Pancreas (tissue), 10 donors: ENCODE results near the gene TMEM143. TPM values are rescaled to one million over a fixed set of nuclear protein-coding genes. Genes with fewer than 3 reads are reported as not detected.

Source experiments
- ATAC-seq, 4 donors: fragments of 200-7000 bp; cut with Tn5 transposase; one replicate each; pipeline versions ENCODE4 v1.8.0 to v1.9.1; 2020; ENCODE audit warnings: mild to moderate bottlenecking in 4 of 4, moderate library complexity in 4 of 4
- DNase-seq, 6 donors: peaks; one replicate each; pipeline ENCODE4 v3.0.0-alpha.2; 2020
- FAIRE-seq: peaks from 2 replicates; lab custom pipeline; 2012; peaks lifted over from hg19 to GRCh38; lab: Jason Lieb, UNC
- H3K27ac ChIP-seq, 4 donors: fragments of 200-600 bp; sonication (generic); 1 replicate in 3 of 4; 2 replicates in 1 of 4; pipeline versions ENCODE4 v1.5.0 to v1.8.0; 2020
- H3K27me3 ChIP-seq, 4 donors: fragments of 200-600 bp; one replicate each; pipeline ENCODE4 v1.8.0; 2021
- H3K36me3 ChIP-seq, 3 donors: fragments of 200-600 bp; sonication (generic) in 1 of 3; one replicate each; pipeline versions ENCODE4 v1.5.0 to v1.8.0; 2020 to 2021
- H3K4me1 ChIP-seq, 3 donors: fragments of 200-600 bp; one replicate each; pipeline ENCODE4 v1.8.0; 2021
- H3K4me3 ChIP-seq, 4 donors: fragments of 200-600 bp; sonication (generic) in 2 of 4; one replicate each; pipeline versions ENCODE4 v1.5.0 to v1.8.0; 2020 to 2021
- H3K9me3 ChIP-seq, 4 donors: fragments of 200-600 bp; one replicate each; pipeline ENCODE4 v1.8.0; 2021
- CTCF ChIP-seq, 4 donors: fragments of 200-600 bp; sonication (generic) in 3 of 4; IDR thresholded peaks; one replicate each; pipeline versions ENCODE4 v1.5.0 to v1.8.0; 2021; ENCODE audit warnings: antibody characterized with exemption in 4 of 4
- WGBS, 2 donors: extraction: QIAGEN DNeasy Blood & Tissue Kit; methylation state at CpG; one replicate each; pipeline ENCODE4 v1.1.7; 2013; 5-methylcytosine and 5-hydroxymethylcytosine counted together
- intact Hi-C, 3 donors: fragments of 100-400 bp; cut with DNase I; formaldehyde crosslinking; loops; one replicate each; pipeline versions ENCODE4 v1.11.1 to v1.14.2; 2022
- polyA plus RNA-seq, 2 donors: library from polyadenylated mRNA; stranded (reverse); fragments of 200-250 nt; gene quantifications; one replicate each; pipeline ENCODE4 v1.2.3, GENCODE V29; 2013
- total RNA-seq, 6 donors: library from RNA; stranded (reverse); fragmentation: NEBNext Ultra II Directional in 4 of 6; extraction: Animal tissue kit (Norgen Biotek cat#: 25700) in 4 of 6; gene quantifications; one replicate each; pipeline versions ENCODE4 v1.2.1 to v1.2.4, GENCODE V29; 2021 to 2023
- donor health status: healthy with polysubstance abuse.
- donor health status: DM: no; HTN: no; CAD: no; lungs with moderate emphysema.
- donor health status: DM: no; HTN: no; CAD: no.
- donor health status: control.
- donor health status: control.
- donor health status: Bipolar disorder and iron deficiency.
- donor health status: DM: yes; HTN: yes; CAD: no.
- donor health status: DM: no; HTN: no; CAD: no.
- donor health status: DM: no; HTN: no; CAD: no.
- donor health status: DM: yes; HTN: yes; CAD: no.

Gene TMEM143
- total and polyA plus RNA-seq, 8 donors: 3.3 to 11.2 (median 5.1) TPM

DNA sequence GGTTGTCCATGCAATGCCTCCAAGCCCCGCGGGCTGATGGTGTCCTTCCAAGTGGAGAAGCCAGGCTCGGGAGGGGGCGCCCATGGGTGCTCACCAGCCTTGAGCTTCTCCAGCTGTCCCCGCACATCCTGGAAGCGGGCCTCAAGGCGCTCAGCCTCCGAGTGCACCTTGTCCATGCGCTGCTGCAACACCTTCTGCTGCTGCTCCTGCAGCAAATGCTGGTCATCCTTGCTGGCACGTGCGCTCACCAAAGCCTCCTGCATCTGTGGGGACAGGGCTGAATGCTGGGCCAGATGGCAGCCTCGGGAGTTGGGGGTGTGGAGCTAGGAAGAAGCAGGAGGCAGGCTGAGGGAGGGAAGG lies 61.2 kb downstream of the TMEM143 start:
- DNase-seq (no peak), FAIRE-seq (no peak)

GRCh38 chr19:48301886-48302599 lies 61.7 kb downstream of the TMEM143 start:
- intact Hi-C loops: no loop called here
- DNase-seq (no peak), ATAC-seq (no peak), FAIRE-seq (no peak)
- no peak overlapping the region for H3K4me3 ChIP-seq
- no peak for TF ChIP-seq CTCF (IDR thresholded peaks at IDR 0.05)
- no peaks in the 10 kb centered on the region for H3K27me3 ChIP-seq
- H3K9me3 ChIP-seq: no peaks in the 10 kb centered on the region
- no peak overlapping the region for H3K27ac ChIP-seq
- 58 to 70% methylated on average over 1 of the region's 1 CpG for WGBS, 2 donors
- no peaks in the 10 kb centered on the region for H3K4me1 ChIP-seq
- no peaks in the 10 kb centered on the region for H3K36me3 ChIP-seq

More for the DNA sequence above, 61.2 kb downstream of the TMEM143 start:
- WGBS, 2 donors: 81 to 90% methylated on average over 12 of the region's 12 CpGs
- Histone ChIP-seq H3K27ac (no peak overlapping the region), H3K36me3 (no peaks in the 10 kb centered on the region), H3K4me1 (no peaks in the 10 kb centered on the region), H3K4me3 (no peak overlapping the region), H3K9me3 (no peaks in the 10 kb centered on the region), H3K27me3 (no peaks in the 10 kb centered on the region)
- no peak for TF ChIP-seq CTCF (IDR thresholded peaks at IDR 0.05)
- no peak for ATAC-seq
- intact Hi-C loops: no loop called here

DNA sequence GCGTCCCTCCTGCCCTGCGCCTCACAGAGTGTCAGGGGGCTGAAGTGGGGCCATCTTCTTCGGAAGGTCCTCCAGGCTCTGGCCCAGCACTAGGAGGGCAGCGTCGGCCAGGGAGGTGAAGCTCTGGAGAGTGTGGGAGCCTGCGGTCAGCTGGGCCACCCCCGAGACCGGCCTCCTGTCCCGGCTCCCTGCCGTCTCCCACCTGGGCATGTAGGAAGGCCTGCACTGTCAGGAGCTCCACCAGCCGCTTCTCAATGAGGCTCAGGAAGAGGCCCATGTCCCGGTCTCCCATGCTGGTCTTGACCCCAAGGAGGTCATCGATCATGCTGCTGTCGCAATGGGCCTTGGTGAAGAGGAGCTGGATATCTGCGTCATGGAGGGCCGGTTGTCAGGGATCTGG lies 65.8 kb downstream of the TMEM143 start:
- 83 to 89% methylated on average over 16 of the region's 16 CpGs for WGBS, 2 donors
- intact Hi-C loops: no loop called here
- ATAC-seq: no peak

GRCh38 chr19:48296963-48297734 lies 66.6 kb downstream of the TMEM143 start:
- TF ChIP-seq CTCF (IDR thresholded peaks at IDR 0.05): no peak
- FAIRE-seq (no peak), ATAC-seq (no peak), DNase-seq (peak in 1 of 6 donors; percentile 49)
- no peaks in the 10 kb centered on the region for H3K36me3 ChIP-seq
- WGBS, 2 donors: 73 to 76% methylated on average over 39 to 42 of the region's 42 CpGs
- intact Hi-C loops: no loop called here
- H3K4me1 ChIP-seq: no peaks in the 10 kb centered on the region
- H3K27ac ChIP-seq: no peak overlapping the region
- no peaks in the 10 kb centered on the region for H3K9me3 ChIP-seq
- H3K4me3 ChIP-seq: no peak overlapping the region
- no peaks in the 10 kb centered on the region for H3K27me3 ChIP-seq

More for the DNA sequence above, 65.8 kb downstream of the TMEM143 start:
- FAIRE-seq (no peak), DNase-seq (no peak)
- H3K27ac ChIP-seq: no peak overlapping the region
- no peaks in the 10 kb centered on the region for H3K27me3 ChIP-seq
- H3K4me1 ChIP-seq: no peaks in the 10 kb centered on the region
- no peak for TF ChIP-seq CTCF (IDR thresholded peaks at IDR 0.05)
- H3K36me3 ChIP-seq: no peaks in the 10 kb centered on the region
- no peak overlapping the region for H3K4me3 ChIP-seq
- no peaks in the 10 kb centered on the region for H3K9me3 ChIP-seq

DNA sequence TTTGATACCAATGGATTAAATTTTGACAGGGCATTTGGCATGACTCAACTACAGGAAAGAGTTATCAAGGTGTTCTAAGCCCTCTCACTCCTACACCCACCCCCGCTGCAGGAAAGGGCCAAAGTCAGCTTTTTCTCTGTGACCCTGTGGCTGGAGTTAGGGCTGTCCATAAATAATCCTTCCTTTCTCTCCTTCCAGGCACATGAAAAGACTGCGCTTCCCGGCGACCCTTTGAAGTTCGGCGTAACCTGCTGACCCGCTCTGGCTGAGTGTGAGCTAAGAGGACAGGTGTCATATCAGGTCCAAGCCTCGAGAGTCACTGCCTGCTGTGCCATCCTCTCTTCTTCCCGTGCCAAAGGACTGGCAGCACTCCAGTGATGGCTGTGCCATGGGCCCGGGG lies 68.3 kb downstream of the TMEM143 start:
- no peak for FAIRE-seq
- TF ChIP-seq CTCF (IDR thresholded peaks at IDR 0.05): no peak
- Histone ChIP-seq H3K27me3 (no peaks in the 10 kb centered on the region), H3K36me3 (no peaks in the 10 kb centered on the region), H3K27ac (no peak overlapping the region), H3K4me3 (no peak overlapping the region), H3K9me3 (no peaks in the 10 kb centered on the region), H3K4me1 (peaks cover 0 to 4% (median 4%) of the 10 kb centered on the region in 3 donors)
- intact Hi-C loops: no loop called here
- no peak for DNase-seq
- ATAC-seq: no peak
- 38 to 54% methylated on average over 10 of the region's 10 CpGs for WGBS, 2 donors
